NT2/D1 (cell line): ENCODE data around the gene TTC21A.

Experiments used
- YY1 ChIP-seq: IDR thresholded peaks from 2 replicates; pipeline ENCODE4 v1.6.1; 2011; ENCODE audit not compliant: insufficient read length, insufficient read depth
- ZNF274 ChIP-seq: IDR thresholded peaks from 2 replicates; pipeline ENCODE4 v1.6.1; 2011; ENCODE audit warnings: mild to moderate bottlenecking, low read depth, low read length

DNA sequence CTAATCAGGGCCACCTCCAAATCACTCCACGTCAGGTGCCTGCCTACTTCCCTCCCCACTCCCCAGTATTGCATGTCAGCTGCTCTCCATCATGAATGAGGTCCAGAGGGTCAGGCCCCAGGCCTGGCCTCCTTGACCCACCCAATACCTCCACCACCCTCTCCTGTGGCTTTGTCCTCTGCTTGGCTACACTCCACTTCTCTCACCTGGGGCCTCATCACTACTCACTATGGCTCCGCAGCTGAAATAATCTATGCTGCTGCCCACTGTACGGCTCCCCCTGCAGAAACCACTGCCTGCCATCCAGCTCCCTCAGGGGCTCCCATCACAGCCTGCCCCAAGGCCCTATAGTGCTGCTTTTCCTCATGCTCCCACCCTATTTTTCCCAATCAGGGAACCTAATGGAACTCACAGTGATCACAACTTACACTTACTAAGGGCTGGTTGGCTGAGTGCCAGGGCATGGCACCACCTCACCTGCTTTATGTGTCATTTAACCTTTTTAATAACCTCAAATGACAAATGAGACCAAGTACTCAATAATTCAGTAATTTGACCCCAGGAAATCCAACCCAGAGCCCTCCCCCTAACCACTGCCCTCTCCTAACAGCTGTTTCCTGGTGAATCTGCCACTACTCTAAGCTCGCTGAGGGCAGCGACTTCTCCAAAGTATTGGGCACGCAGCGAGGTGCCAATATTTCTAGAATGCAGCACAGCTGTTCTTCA is 2.4 kb upstream of the TTC21A start:
- TF ChIP-seq ZNF274 (no peak), YY1 (no peak)
